HCT116 (cell line): ENCODE results near the gene GORAB. TPM values are rescaled to one million over a fixed set of nuclear protein-coding genes. Genes with fewer than 3 reads are reported as not detected.

Source experiments
- ATAC-seq: fragments of 200-7000 bp; cut with Tn5 transposase; 2 replicates; pipeline ENCODE4 v1.9.1; 2020; ENCODE audit warnings: mild to moderate bottlenecking, moderate library complexity
- BruUV-seq: library from RNA; stranded (reverse); fragments of 400-500 nt; replicated peaks from 2 replicates; lab custom pipeline; 2021; lab: Mats Ljungman, UMichigan
- CTCF ChIA-PET: fragments of 300-600 bp; sonication (Branson Sonifier 250); formaldehyde crosslinking; loops from one replicate; lab custom pipeline; 2021; ENCODE audit warnings: antibody characterized with exemption; lab: Charles Lee
- POLR2A ChIA-PET: fragments of 300-600, 350-600 bp; sonication (Branson Sonifier 250); formaldehyde crosslinking; loops from one replicate; lab custom pipeline; 2021; ENCODE audit warnings: antibody characterized with exemption; lab: Charles Lee
- RAD21 ChIA-PET, 2 experiments: fragments of 300-600 bp; sonication (Branson Sonifier 250); formaldehyde crosslinking; loops; one replicate each; lab custom pipeline; 2023; ENCODE audit warnings: low total read pairs in 2 of 2; ENCODE audit not compliant: uncharacterized antibody in 2 of 2, unreplicated experiment in 2 of 2, low non-redundant PET in 1 of 2; lab: Charles Lee
- DNase-seq: peaks from one replicate; pipeline ENCODE4 v3.0.0-alpha.2; 2010; ENCODE audit warnings: low read depth, low spot score
- H2AFZ ChIP-seq: fragments of 200-600 bp; shearing (Covaris generic), sonication (generic); 2 replicates; pipeline ENCODE4 v1.6.1; 2017; ENCODE audit warnings: low read depth, mixed run types, mixed read lengths, antibody characterized with exemption, low read length; ENCODE audit not compliant: poor library complexity, severe bottlenecking
- H3K27ac ChIP-seq: 2 replicates; pipeline ENCODE4 v1.5.1; 2012; ENCODE audit warnings: low read depth, low read length
- H3K27me3 ChIP-seq: fragments of 200-600 bp; sonication (generic); 2 replicates; pipeline ENCODE4 v1.6.1; 2016; ENCODE audit warnings: mixed run types, low read length, mixed read lengths; ENCODE audit not compliant: insufficient read depth
- H3K36me3 ChIP-seq, 2 experiments: fragments of 200-500 bp in 1 of 2; fragments of 200-600 bp in 1 of 2; sonication (Bioruptor generic) in 1 of 2; sonication (generic) in 1 of 2; 2 replicates each; pipeline versions ENCODE4 v1.5.1 to v1.6.1; 2014 to 2016; ENCODE audit warnings: low read length in 2 of 2, inconsistent platforms in 1 of 2, mixed read lengths in 1 of 2, mixed run types in 1 of 2; ENCODE audit not compliant: insufficient read depth in 2 of 2, control insufficient read depth in 1 of 2
- H3K4me1 ChIP-seq, 2 experiments: fragments of 200-600 bp in 1 of 2; sonication (generic) in 1 of 2; 2 replicates each; pipeline versions ENCODE4 v1.5.1 to v1.6.1; 2012 to 2017; ENCODE audit warnings: low read length in 2 of 2, inconsistent platforms in 1 of 2, mild to moderate bottlenecking in 1 of 2, mixed read lengths in 1 of 2, mixed run types in 1 of 2, moderate library complexity in 1 of 2; ENCODE audit not compliant: insufficient read depth in 2 of 2, control insufficient read depth in 1 of 2
- H3K4me2 ChIP-seq: fragments of 200-600 bp; sonication (generic); 2 replicates; pipeline ENCODE4 v1.6.1; 2017; ENCODE audit warnings: mixed run types, low read length, mixed read lengths
- H3K4me3 ChIP-seq, 2 experiments: fragments of 200-600 bp in 1 of 2; sonication (generic) in 1 of 2; replicated peaks in 1 of 2; 2 replicates each; pipeline ENCODE4 v1.5.1; 2011 to 2016; ENCODE audit warnings: low read length in 2 of 2, control low read depth in 1 of 2, low read depth in 1 of 2, mild to moderate bottlenecking in 1 of 2, mixed read lengths in 1 of 2, mixed run types in 1 of 2
- H3K79me2 ChIP-seq: fragments of 200-600 bp; sonication (generic); 2 replicates; pipeline ENCODE4 v1.6.1; 2017; ENCODE audit warnings: mild to moderate bottlenecking, mixed run types, low read length, moderate library complexity, mixed read lengths; ENCODE audit not compliant: insufficient read depth
- H3K9ac ChIP-seq: fragments of 200-600 bp; sonication (generic); 2 replicates; pipeline ENCODE4 v1.6.1; 2016; ENCODE audit warnings: low read length, mixed read lengths
- H3K9me2 ChIP-seq: fragments of 200-600 bp; sonication (generic), shearing (Covaris generic); 2 replicates; pipeline ENCODE4 v1.6.1; 2017; ENCODE audit warnings: mixed run types, mild to moderate bottlenecking, moderate library complexity; ENCODE audit not compliant: insufficient read depth
- H3K9me3 ChIP-seq, 2 experiments: fragments of 200-500 bp in 1 of 2; fragments of 200-600 bp in 1 of 2; sonication (Bioruptor generic) in 1 of 2; sonication (generic) in 1 of 2; 2 replicates each; pipeline ENCODE4 v1.6.1; 2014 to 2017; ENCODE audit warnings: low read length in 2 of 2, mixed read lengths in 2 of 2, inconsistent platforms in 1 of 2, low read depth in 1 of 2, mild to moderate bottlenecking in 1 of 2, mixed run types in 1 of 2, moderate library complexity in 1 of 2; ENCODE audit not compliant: control insufficient read depth in 1 of 2, insufficient read depth in 1 of 2
- H4K20me1 ChIP-seq: fragments of 200-600 bp; sonication (generic), shearing (Covaris generic); 2 replicates; pipeline ENCODE4 v1.6.1; 2017; ENCODE audit warnings: mixed run types, mild to moderate bottlenecking, moderate library complexity; ENCODE audit not compliant: insufficient read depth
- ATF3 ChIP-seq: IDR thresholded peaks from 2 replicates; pipeline ENCODE4 v1.6.1; 2012
- CBX3 ChIP-seq: IDR thresholded peaks from 2 replicates; pipeline ENCODE4 v1.6.1; 2012; ENCODE audit warnings: low read depth
- CTCF ChIP-seq, 3 experiments: fragments of 200-600 bp in 1 of 3; sonication (generic) in 1 of 3; IDR thresholded peaks in 2 of 3; conservative IDR thresholded peaks in 1 of 3; 2 replicates each; pipeline ENCODE4 v1.5.1; 2012 to 2017; ENCODE audit warnings: low read depth in 2 of 3, low read length in 2 of 3, antibody characterized with exemption in 1 of 3, borderline replicate concordance in 1 of 3, control low read depth in 1 of 3, mild to moderate bottlenecking in 1 of 3, mixed read lengths in 1 of 3, mixed run types in 1 of 3, moderate library complexity in 1 of 3; ENCODE audit not compliant: insufficient read depth in 1 of 3
- ELF1 ChIP-seq: IDR thresholded peaks from 2 replicates; pipeline ENCODE4 v1.6.1; 2012; ENCODE audit warnings: low read depth, borderline replicate concordance
- JUND ChIP-seq: IDR thresholded peaks from 2 replicates; pipeline ENCODE4 v1.6.1; 2012
- RAD21 ChIP-seq: IDR thresholded peaks from 2 replicates; pipeline ENCODE4 v1.6.1; 2012; ENCODE audit warnings: low read depth, mild to moderate bottlenecking
- SIN3A ChIP-seq: IDR thresholded peaks from 2 replicates; pipeline ENCODE4 v1.6.1; 2012; ENCODE audit warnings: low read depth
- SRF ChIP-seq: IDR thresholded peaks from 2 replicates; pipeline ENCODE4 v1.6.1; 2012; ENCODE audit warnings: low read depth
- ZFX ChIP-seq: fragments of 450-650 bp; IDR thresholded peaks from 2 replicates; pipeline ENCODE4 v1.6.1; 2017
- ZNF274 ChIP-seq: fragments of 200-500 bp; sonication (Bioruptor generic); IDR thresholded peaks from 2 replicates; pipeline ENCODE4 v1.6.1; 2014; ENCODE audit warnings: mild to moderate bottlenecking, low read depth, low read length, inconsistent platforms
- intact Hi-C: fragments of 100-400 bp; cut with micrococcal nuclease; formaldehyde crosslinking; loops from 2 replicates; pipeline ENCODE4 v1.10.0; 2022
- total RNA-seq: library from RNA; stranded (reverse); gene quantifications from one replicate; pipeline ENCODE4 v1.2.1, GENCODE V29; 2021; ENCODE audit not compliant: unreplicated experiment

The GORAB gene
- total RNA-seq, 1 experiment from 2014 or later: 7.5 TPM

GRCh38 chr1:170535418-170535817 lies 3.5 kb downstream of the GORAB start (continued):
- TF ChIP-seq CTCF (IDR thresholded peaks at IDR 0.05 in 2 of 3, conservative IDR thresholded peaks at IDR 0.05 in 1 of 3; ENCODE audit: borderline replicate concordance in 1 of 3, insufficient read depth in 1 of 3, low read depth in 2 of 3, low read length in 2 of 3) (no peak), ZNF274 (no peak)

GRCh38 chr1:170536924-170537551 lies 5.1 kb downstream of the GORAB start:
- Histone ChIP-seq H3K4me2 (no peak overlapping the region), H4K20me1 (no peaks in the 10 kb centered on the region), H3K27ac (no peak overlapping the region), H3K9me2 (no peaks in the 10 kb centered on the region), H3K79me2 (peaks cover 62% of the 10 kb centered on the region), H2AFZ (no peak overlapping the region), H3K9me3 (no peaks in the 10 kb centered on the region), H3K4me3 (no peak overlapping the region), H3K27me3 (no peaks in the 10 kb centered on the region), H3K9ac (no peak overlapping the region), H3K4me1 (peaks cover 5 to 10% of the 10 kb centered on the region in 2 experiments; a peak in 3 of 4 replicates), H3K36me3 (peaks cover 3 to 15% of the 10 kb centered on the region in 2 experiments; a peak in 3 of 4 replicates)
- no TSS peak for BruUV-seq
- ATAC-seq: no peak
- POLR2A ChIA-PET: interaction anchor here (0.5 kb wide), 1 partner anchor 152 kb away, joined by 4 read pairs; no protein-coding TSS in a partner anchor
- RAD21 ChIA-PET: no interaction called here
- no peak for TF ChIP-seq ATF3
- TF ChIP-seq ELF1: no peak
- TF ChIP-seq SIN3A: no peak
- TF ChIP-seq SRF: no peak
- TF ChIP-seq CBX3: no peak
- no peak for TF ChIP-seq ZFX
- no peak for TF ChIP-seq RAD21
- no peak for TF ChIP-seq JUND
- DNase-seq: no peak
- CTCF ChIA-PET: no interaction called here
- intact Hi-C loops: no loop called here
